ENCODE results near the gene MTFMT. TPM values are rescaled to one million over a fixed set of nuclear protein-coding genes. Genes with fewer than 3 reads are reported as not detected.
A peak's percentile ranks its signal among the peaks of the same experiment; 100 is the strongest.

The MTFMT gene
- total and polyA plus RNA-seq, 2 of the 13 experiments (the other 11 are each of a cell fraction or from before 2014, with no cell fraction given), result 9.9 to 23.2 TPM

GRCh38 chr15:65056868-65057548 lies 27.6 kb upstream of the MTFMT start (continued):
- no peak for TF ChIP-seq PAWR (CRISPR knock-in tag; IDR thresholded peaks at IDR 0.05; ENCODE audit: borderline replicate concordance)
- TF ChIP-seq ZBTB2 (CRISPR knock-in tag; IDR thresholded peaks at IDR 0.05; ENCODE audit: low read depth), result no peak
- TF ChIP-seq ZNF12 (CRISPR knock-in tag; IDR thresholded peaks at IDR 0.05), result 0 out of 2 replicates have a peak, but pooled peaks have one; percentile 50
- TF ChIP-seq ZNF367 (CRISPR knock-in tag; IDR thresholded peaks at IDR 0.05; ENCODE audit: borderline replicate concordance), result no peak
- TF ChIP-seq MIER3 (CRISPR knock-in tag; IDR thresholded peaks at IDR 0.05; ENCODE audit: borderline replicate concordance), result peak; percentile 95
- TF ChIP-seq ZNF670 (CRISPR knock-in tag; IDR thresholded peaks at IDR 0.05; ENCODE audit: borderline replicate concordance), result 0 out of 2 replicates have a peak, but pooled peaks have one; percentile 51
- no peak for TF ChIP-seq KAT2B (IDR thresholded peaks at IDR 0.05; ENCODE audit: borderline replicate concordance, low read depth, low read length)
- TF ChIP-seq ATF1 (CRISPR knock-in tag; IDR thresholded peaks at IDR 0.05), result no peak
- no peak for TF ChIP-seq ZNF720 (CRISPR knock-in tag; IDR thresholded peaks at IDR 0.05)
- TF ChIP-seq POLR2AphosphoS5 (IDR thresholded peaks at IDR 0.05; ENCODE audit: low read depth, low read length), result no peak
- TF ChIP-seq FOXO4 (CRISPR knock-in tag; conservative IDR thresholded peaks at IDR 0.05), result no peak
- no peak for TF ChIP-seq ZNF3 (CRISPR knock-in tag; IDR thresholded peaks at IDR 0.05)
- peak; percentile 25; the same call in 1 of the 2 replicates for TF ChIP-seq ZBTB38 (CRISPR knock-in tag; IDR thresholded peaks at IDR 0.05)
- TF ChIP-seq CBX2 (IDR thresholded peaks at IDR 0.05; ENCODE audit: low read depth, low read length), result no peak
- no peak for TF ChIP-seq CBX2 (CRISPR knock-in tag; IDR thresholded peaks at IDR 0.05; ENCODE audit: low read depth)
- TF ChIP-seq POGZ (CRISPR knock-in tag; IDR thresholded peaks at IDR 0.05), result no peak; the same call in 1 of the 2 replicates
- no peak for TF ChIP-seq ZNF326 (CRISPR knock-in tag; IDR thresholded peaks at IDR 0.05; ENCODE audit: borderline replicate concordance)
- peak; percentile 87 for TF ChIP-seq SALL1 (CRISPR knock-in tag; IDR thresholded peaks at IDR 0.05)
- no peak for TF ChIP-seq NFE2 (CRISPR knock-in tag; IDR thresholded peaks at IDR 0.05)
- no peak for TF ChIP-seq ZNF232 (CRISPR knock-in tag; IDR thresholded peaks at IDR 0.05; ENCODE audit: borderline replicate concordance)
- no peak for TF ChIP-seq ATF5 (CRISPR knock-in tag; IDR thresholded peaks at IDR 0.05; ENCODE audit: low read depth)
- TF ChIP-seq SETDB1 (CRISPR knock-in tag; IDR thresholded peaks at IDR 0.05; ENCODE audit: borderline replicate concordance), result no peak
- no peak for TF ChIP-seq ATF6 (CRISPR knock-in tag; conservative IDR thresholded peaks at IDR 0.05)
- TF ChIP-seq CCAR2 (optimal IDR thresholded peaks at IDR 0.05; ENCODE audit: low read depth, low read length), result no peak
- 0 out of 2 replicates have a peak, but pooled peaks have one; percentile 29 for TF ChIP-seq ZBTB20 (CRISPR knock-in tag; IDR thresholded peaks at IDR 0.05; ENCODE audit: borderline replicate concordance, low read depth)
- no peak for TF ChIP-seq ZBTB1 (CRISPR knock-in tag; IDR thresholded peaks at IDR 0.05; ENCODE audit: borderline replicate concordance)
